Measurements from ENCODE around the gene UCN3. TPM values are rescaled to one million over a fixed set of nuclear protein-coding genes. Genes with fewer than 3 reads are reported as not detected.

The UCN3 gene
- total RNA-seq, 4 donors from 2014 or later = not detected

DNA sequence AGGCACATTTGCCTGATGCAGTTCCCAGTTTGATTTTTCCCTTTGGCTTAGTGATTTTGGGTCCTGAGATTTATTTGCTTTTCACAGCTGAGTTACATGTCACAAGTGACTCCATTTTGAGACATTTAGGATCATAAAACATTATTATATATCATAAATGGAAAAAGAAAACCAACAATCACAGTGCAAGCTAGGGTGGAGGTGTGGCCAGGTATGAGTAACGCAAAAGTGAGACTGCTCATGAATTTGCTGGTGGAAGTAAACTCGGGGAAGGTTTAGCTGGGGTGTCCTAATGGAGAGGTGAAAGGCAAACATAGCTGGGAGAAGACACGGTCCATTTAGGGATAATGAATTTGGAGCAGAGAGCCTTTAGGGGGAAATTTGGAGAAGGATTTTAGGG, 21.7 kb upstream of the UCN3 start:
- no peak overlapping the region for H3K4me3 ChIP-seq
- H3K9me3 ChIP-seq = no peaks in the 10 kb centered on the region
- no peaks in the 10 kb centered on the region for H3K36me3 ChIP-seq
- no peaks in the 10 kb centered on the region for H3K27me3 ChIP-seq
- no peaks in the 10 kb centered on the region for H3K4me1 ChIP-seq
- DNase-seq = no peak
- 84 to 86% methylated on average over 3 of the region's 3 CpGs for WGBS, 2 donors
- intact Hi-C loops (cut with DNase I) = no loop called here
- TF ChIP-seq, protein P1, sequence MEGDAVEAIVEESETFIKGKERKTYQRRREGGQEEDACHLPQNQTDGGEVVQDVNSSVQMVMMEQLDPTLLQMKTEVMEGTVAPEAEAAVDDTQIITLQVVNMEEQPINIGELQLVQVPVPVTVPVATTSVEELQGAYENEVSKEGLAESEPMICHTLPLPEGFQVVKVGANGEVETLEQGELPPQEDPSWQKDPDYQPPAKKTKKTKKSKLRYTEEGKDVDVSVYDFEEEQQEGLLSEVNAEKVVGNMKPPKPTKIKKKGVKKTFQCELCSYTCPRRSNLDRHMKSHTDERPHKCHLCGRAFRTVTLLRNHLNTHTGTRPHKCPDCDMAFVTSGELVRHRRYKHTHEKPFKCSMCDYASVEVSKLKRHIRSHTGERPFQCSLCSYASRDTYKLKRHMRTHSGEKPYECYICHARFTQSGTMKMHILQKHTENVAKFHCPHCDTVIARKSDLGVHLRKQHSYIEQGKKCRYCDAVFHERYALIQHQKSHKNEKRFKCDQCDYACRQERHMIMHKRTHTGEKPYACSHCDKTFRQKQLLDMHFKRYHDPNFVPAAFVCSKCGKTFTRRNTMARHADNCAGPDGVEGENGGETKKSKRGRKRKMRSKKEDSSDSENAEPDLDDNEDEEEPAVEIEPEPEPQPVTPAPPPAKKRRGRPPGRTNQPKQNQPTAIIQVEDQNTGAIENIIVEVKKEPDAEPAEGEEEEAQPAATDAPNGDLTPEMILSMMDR (IDR thresholded peaks at IDR 0.05) = no peak
- no peak for TF ChIP-seq POLR2A (IDR thresholded peaks at IDR 0.05)
- no peak overlapping the region for H3K27ac ChIP-seq

DNA sequence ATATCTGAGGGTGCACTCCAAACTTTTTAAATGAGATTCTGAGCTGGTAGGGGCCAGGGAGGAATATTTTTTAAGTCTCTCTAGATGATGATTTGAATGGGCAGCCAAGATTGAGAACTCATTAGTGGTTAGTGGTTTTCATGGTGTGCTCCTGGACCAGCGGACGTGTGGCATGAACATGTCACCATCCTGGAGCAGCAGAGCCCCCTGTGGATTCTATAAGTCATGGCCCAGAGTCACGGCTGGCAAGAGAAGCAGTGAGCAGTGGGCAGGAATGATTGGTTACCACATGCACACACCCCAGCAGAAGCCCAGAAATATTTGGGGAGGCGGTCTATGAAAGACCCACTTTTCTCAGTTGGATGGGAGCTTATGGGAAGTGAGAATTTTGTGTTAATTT, 21.2 kb upstream of the UCN3 start:
- Histone ChIP-seq H3K4me1 (no peaks in the 10 kb centered on the region), H3K9me3 (no peaks in the 10 kb centered on the region), H3K4me3 (no peak overlapping the region), H3K27me3 (no peaks in the 10 kb centered on the region), H3K36me3 (no peaks in the 10 kb centered on the region), H3K27ac (no peak overlapping the region)
- TF ChIP-seq, protein P1 (IDR thresholded peaks at IDR 0.05) = no peak
- no peak for TF ChIP-seq POLR2A (IDR thresholded peaks at IDR 0.05)
- intact Hi-C loops (cut with DNase I) = no loop called here
- no peak for DNase-seq
- 50 to 64% methylated on average over 4 of the region's 4 CpGs for WGBS, 2 donors

DNA sequence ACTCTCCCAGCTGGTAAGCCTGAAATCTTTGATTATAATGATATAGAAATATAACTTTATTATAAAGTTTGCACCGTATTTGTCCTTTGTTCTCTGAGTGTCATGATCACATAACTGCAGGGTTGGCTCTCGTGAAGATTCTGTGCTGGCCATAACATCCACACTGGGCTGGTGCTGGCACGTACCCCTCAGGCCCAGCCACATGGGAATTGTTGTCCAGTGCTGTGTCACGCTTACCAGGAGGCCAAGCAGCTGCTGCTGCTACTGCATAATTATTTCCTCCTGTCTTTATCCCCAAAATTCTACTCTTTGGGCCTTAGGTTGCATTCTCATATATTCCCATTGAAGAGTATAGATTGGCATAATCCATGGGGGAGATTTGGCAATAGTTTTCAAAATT, 20.8 kb upstream of the UCN3 start:
- Histone ChIP-seq H3K9me3 (no peaks in the 10 kb centered on the region), H3K4me3 (no peak overlapping the region), H3K36me3 (no peaks in the 10 kb centered on the region), H3K27ac (no peak overlapping the region), H3K4me1 (no peaks in the 10 kb centered on the region), H3K27me3 (no peaks in the 10 kb centered on the region)
- no peak for DNase-seq
- 75 to 77% methylated on average over 4 of the region's 4 CpGs for WGBS, 2 donors
- TF ChIP-seq, protein P1 (IDR thresholded peaks at IDR 0.05) = no peak
- no peak for TF ChIP-seq POLR2A (IDR thresholded peaks at IDR 0.05)
- intact Hi-C loops (cut with DNase I) = no loop called here

DNA sequence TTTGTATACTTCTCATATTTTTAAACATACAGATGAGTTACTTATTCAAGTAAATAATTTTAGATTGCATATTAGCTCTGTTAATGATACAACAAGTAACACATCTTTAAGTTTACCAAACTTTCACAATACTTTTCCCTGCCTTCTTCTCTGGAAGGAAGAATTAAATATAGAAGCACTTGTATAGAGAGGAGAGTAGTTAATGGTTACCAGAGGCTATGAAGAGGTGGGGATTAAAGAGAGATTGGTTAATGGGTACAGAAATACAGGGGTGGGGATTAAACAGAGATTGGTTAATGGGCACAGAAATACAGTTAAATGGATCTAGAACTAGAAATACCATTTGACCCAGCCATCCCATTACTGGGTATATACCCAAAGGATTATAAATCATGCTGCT, 20.0 kb upstream of the UCN3 start:
- Histone ChIP-seq H3K36me3 (no peaks in the 10 kb centered on the region), H3K27me3 (no peaks in the 10 kb centered on the region), H3K4me1 (no peaks in the 10 kb centered on the region), H3K27ac (no peak overlapping the region), H3K9me3 (no peaks in the 10 kb centered on the region), H3K4me3 (no peak overlapping the region)
- no peak for DNase-seq
- intact Hi-C loops (cut with DNase I) = no loop called here
- TF ChIP-seq, protein P1 (IDR thresholded peaks at IDR 0.05) = no peak
- TF ChIP-seq POLR2A (IDR thresholded peaks at IDR 0.05) = no peak

DNA sequence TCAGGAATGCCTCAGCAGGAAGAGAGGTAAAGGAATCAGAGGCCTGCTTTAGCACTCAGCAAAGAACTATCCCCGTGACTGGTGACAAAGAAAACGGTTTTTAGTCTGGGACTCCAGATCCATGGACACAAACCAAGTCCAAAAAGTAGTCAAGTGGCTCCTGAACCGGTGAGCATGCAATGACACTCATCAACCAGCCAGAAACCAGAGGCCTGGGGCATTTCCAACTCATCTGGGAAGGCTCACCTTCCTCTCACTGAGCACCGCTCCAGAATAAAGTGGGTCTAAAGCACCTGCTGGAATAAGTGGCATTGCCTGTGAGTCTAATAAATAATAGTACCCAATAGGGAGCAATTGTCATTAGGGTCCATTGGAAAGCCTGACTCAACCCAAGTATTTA, 17.9 kb upstream of the UCN3 start:
- no peaks in the 10 kb centered on the region for H3K36me3 ChIP-seq
- H3K9me3 ChIP-seq = no peaks in the 10 kb centered on the region
- H3K27ac ChIP-seq = no peak overlapping the region
- no peak overlapping the region for H3K4me3 ChIP-seq
- WGBS, 2 donors = 62 to 72% methylated on average over 4 of the region's 4 CpGs
- H3K27me3 ChIP-seq = no peaks in the 10 kb centered on the region
- H3K4me1 ChIP-seq = no peaks in the 10 kb centered on the region
- no peak for TF ChIP-seq POLR2A (IDR thresholded peaks at IDR 0.05)
- TF ChIP-seq, protein P1 (IDR thresholded peaks at IDR 0.05) = no peak
- intact Hi-C loops (cut with DNase I) = no loop called here
- no peak for DNase-seq

Measured in esophagus squamous epithelium (tissue), 5 donors.